Activated T-cell treated with anti-CD3 and anti-CD28 coated beads, Interleukin-2, amount 50 U/mL, for 24 hours (primary cell): ENCODE data around the gene SYNPO2.
A peak's percentile ranks its signal among the peaks of the same experiment; 100 is the strongest.
"Not testable (repeated sequence)": the region's sequence is repeated elsewhere in the genome, so short reads cannot be mapped to it uniquely, and the experiment has no call there.

Source experiments
- DNase-seq: peaks from one replicate; pipeline ENCODE4 v3.0.0-alpha.2; 2020
- H3K27ac Mint-ChIP-seq: 2 replicates; pipeline ENCODE4 v1.8.0; 2020; ENCODE audit warnings: mild to moderate bottlenecking, mixed read lengths
- H3K27me3 Mint-ChIP-seq: 2 replicates; pipeline ENCODE4 v1.8.0; 2020; ENCODE audit warnings: mixed read lengths
- H3K36me3 Mint-ChIP-seq: 2 replicates; pipeline ENCODE4 v1.8.0; 2020; ENCODE audit warnings: low read depth, mixed read lengths
- H3K4me1 Mint-ChIP-seq: 2 replicates; pipeline ENCODE4 v1.8.0; 2020; ENCODE audit warnings: low read depth, mixed read lengths
- H3K4me3 Mint-ChIP-seq: 2 replicates; pipeline ENCODE4 v1.8.0; 2020; ENCODE audit warnings: mild to moderate bottlenecking, moderate library complexity, mixed read lengths
- H3K9me3 Mint-ChIP-seq: 2 replicates; pipeline ENCODE4 v1.8.0; 2020; ENCODE audit warnings: mixed read lengths

Gene SYNPO2

DNA sequence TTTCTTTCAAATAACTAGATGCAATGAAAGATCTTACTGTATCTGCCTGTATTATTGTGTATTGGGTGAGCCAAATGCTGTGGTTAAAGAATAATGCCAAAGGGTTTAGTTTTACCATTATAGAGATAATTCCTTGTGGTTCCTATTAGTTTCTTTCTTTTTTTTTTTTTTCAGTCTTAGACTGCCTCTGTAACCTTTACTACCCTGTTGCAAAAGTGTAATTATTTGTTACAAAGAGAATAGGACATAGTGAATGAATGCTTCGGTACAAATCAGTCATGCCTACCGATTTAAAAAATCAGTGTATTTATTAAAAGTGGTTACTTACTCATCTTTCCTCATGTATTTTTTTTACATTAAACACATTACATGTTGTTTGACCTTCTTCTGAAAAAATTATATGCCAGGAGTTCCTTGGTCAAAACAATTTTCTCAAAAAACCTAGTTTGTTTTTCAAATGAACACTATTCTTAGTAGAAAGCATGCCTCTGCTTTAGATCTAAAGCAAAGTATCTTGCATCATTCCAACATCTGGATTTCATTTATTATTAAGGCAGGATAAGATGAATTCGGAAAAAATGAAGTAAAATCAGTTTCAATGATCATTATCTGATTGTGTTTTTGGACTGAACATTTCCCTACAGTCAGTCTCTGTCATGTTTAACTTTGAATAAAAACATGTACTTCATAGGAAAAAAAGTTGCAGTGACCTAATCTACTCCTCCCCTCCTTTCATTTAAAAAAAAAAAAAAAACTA, 21.2 kb upstream of the SYNPO2 start:
- Mint-ChIP-seq H3K4me1 (peaks cover 12% of the 10 kb centered on the region), H3K36me3 (no peaks in the 10 kb centered on the region), H3K9me3 (no peaks in the 10 kb centered on the region), H3K27me3 (no peaks in the 10 kb centered on the region), H3K27ac (no peak overlapping the region), H3K4me3 (no peak overlapping the region)
- no peak for DNase-seq

DNA sequence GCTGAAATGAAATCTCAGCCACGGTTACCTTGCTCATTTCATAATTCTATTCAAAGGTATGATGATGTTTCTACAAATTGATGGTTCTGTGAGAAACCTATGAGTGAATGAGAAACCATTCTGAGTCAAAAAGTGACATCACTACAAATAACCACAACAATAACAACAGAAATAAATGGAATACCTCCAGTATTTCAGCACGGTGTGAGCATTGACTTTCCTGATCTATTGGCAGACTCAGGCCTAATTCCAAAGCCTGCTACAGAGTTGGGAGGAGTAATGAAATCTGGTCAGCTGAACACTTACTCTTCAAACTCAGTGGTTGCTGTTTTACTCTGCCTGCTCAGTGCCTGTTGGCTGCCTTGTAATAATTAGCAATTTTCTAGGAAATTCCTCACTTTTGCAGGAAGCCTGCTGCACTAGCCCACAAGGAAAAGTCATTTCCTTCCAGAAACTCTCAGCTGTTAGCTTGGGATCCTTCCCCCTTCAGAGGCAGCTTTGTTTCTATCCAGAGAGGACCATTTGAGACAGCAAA, 18.8 kb upstream of the SYNPO2 start:
- Mint-ChIP-seq H3K4me1 (peaks cover 10% of the 10 kb centered on the region), H3K36me3 (no peaks in the 10 kb centered on the region), H3K4me3 (no peak overlapping the region), H3K9me3 (no peaks in the 10 kb centered on the region), H3K27me3 (no peaks in the 10 kb centered on the region), H3K27ac (no peak overlapping the region)
- DNase-seq: no peak

GRCh38 chr4:118872181-118872580, 16.5 kb upstream of the SYNPO2 start:
- Mint-ChIP-seq H3K36me3 (peaks cover 6% of the 10 kb centered on the region), H3K9me3 (peaks cover 3% of the 10 kb centered on the region), H3K27me3 (no peaks in the 10 kb centered on the region), H3K27ac (no peak overlapping the region), H3K4me1 (peaks cover 5% of the 10 kb centered on the region), H3K4me3 (no peak overlapping the region)
- DNase-seq: no peak

DNA sequence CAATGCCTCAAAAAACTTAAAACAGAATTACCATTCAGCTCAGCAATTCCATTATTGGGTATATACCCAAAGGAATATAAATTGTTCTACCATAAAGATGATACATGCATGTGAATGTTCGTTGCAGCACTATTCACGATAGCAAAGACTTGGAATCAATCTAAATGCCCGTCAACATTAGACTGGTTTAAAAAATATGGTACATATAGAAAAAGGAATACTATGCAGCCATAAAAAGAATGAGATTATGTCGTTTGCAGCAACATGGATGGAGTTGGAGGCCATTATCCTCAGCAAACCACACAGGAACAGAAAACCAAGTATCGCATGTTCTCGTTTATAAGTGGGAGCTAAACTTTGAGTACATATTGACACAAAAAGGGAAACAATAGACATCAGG, 10.9 kb upstream of the SYNPO2 start:
- Mint-ChIP-seq H3K27ac (no peak overlapping the region), H3K27me3 (no peaks in the 10 kb centered on the region), H3K4me3 (no peak overlapping the region), H3K4me1 (no peaks in the 10 kb centered on the region), H3K36me3 (peaks cover 16% of the 10 kb centered on the region), H3K9me3 (peaks cover 13% of the 10 kb centered on the region)
- DNase-seq: no peak

GRCh38 chr4:118878507-118878906, 10.1 kb upstream of the SYNPO2 start:
- peaks cover 16% of the 10 kb centered on the region for H3K36me3 Mint-ChIP-seq
- H3K27me3 Mint-ChIP-seq, H3K4me3 Mint-ChIP-seq, DNase-seq, H3K27ac Mint-ChIP-seq, H3K4me1 Mint-ChIP-seq: not testable (repeated sequence)
- peaks cover 13% of the 10 kb centered on the region for H3K9me3 Mint-ChIP-seq

GRCh38 chr4:118879409-118879808, 9.2 kb upstream of the SYNPO2 start:
- no peak for DNase-seq
- peaks cover 13% of the 10 kb centered on the region for H3K9me3 Mint-ChIP-seq
- H3K27ac Mint-ChIP-seq: no peak overlapping the region
- H3K36me3 Mint-ChIP-seq: peaks cover 16% of the 10 kb centered on the region
- H3K4me1 Mint-ChIP-seq: peaks cover 2% of the 10 kb centered on the region
- no peaks in the 10 kb centered on the region for H3K27me3 Mint-ChIP-seq
- no peak overlapping the region for H3K4me3 Mint-ChIP-seq

- peaks cover 13% of the 10 kb centered on the region for H3K36me3 Mint-ChIP-seq
- H3K4me1 Mint-ChIP-seq: peaks cover 2% of the 10 kb centered on the region
- no peak for DNase-seq
- peaks cover 13% of the 10 kb centered on the region for H3K9me3 Mint-ChIP-seq
- H3K4me3 Mint-ChIP-seq: no peak overlapping the region
- no peak overlapping the region for H3K27ac Mint-ChIP-seq
- H3K27me3 Mint-ChIP-seq: no peaks in the 10 kb centered on the region
Measured at GRCh38 chr4:118881512-118882146, 7.0 kb upstream of the SYNPO2 start.

DNA sequence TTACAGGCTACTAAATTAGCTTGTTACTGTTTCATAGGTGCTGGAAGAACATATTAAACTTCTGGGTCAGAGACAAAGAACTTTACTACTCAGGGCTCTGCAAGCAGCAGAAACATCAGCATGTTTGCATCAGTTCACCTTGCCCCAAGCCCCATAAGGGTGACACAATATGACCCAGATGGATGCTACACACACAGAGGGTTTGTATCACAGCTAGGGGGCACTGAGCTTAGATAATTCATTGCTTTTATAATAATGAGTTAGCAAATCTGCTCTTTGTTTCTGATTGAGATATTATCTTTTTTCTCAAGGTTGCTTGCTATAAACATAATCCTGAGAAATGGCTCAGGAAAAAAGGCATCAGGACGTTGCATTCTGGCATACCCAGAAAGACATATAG, 4.8 kb upstream of the SYNPO2 start:
- Mint-ChIP-seq H3K27ac (no peak overlapping the region), H3K27me3 (peaks cover 8% of the 10 kb centered on the region), H3K9me3 (peaks cover under 1% of the 10 kb centered on the region), H3K4me1 (peaks cover 10% of the 10 kb centered on the region), H3K36me3 (peaks cover under 1% of the 10 kb centered on the region), H3K4me3 (no peak overlapping the region)
- DNase-seq: no peak

- H3K4me1 Mint-ChIP-seq: peaks cover 16% of the 10 kb centered on the region
- H3K27me3 Mint-ChIP-seq: peaks cover 15% of the 10 kb centered on the region
- no peaks in the 10 kb centered on the region for H3K9me3 Mint-ChIP-seq
- no peaks in the 10 kb centered on the region for H3K36me3 Mint-ChIP-seq
- H3K4me3 Mint-ChIP-seq: no peak overlapping the region
- no peak for DNase-seq
- H3K27ac Mint-ChIP-seq: no peak overlapping the region
Measured at GRCh38 chr4:118884716-118885115, 3.9 kb upstream of the SYNPO2 start.

GRCh38 chr4:118889312-118889691, 648 bp downstream of the SYNPO2 start:
- no peaks in the 10 kb centered on the region for H3K9me3 Mint-ChIP-seq
- H3K27ac Mint-ChIP-seq: no peak overlapping the region
- peaks cover 36% of the 10 kb centered on the region for H3K27me3 Mint-ChIP-seq
- DNase-seq: no peak
- H3K4me1 Mint-ChIP-seq: peaks cover 17% of the 10 kb centered on the region
- H3K4me3 Mint-ChIP-seq: peak overlapping the region; percentile 78
- no peaks in the 10 kb centered on the region for H3K36me3 Mint-ChIP-seq

DNA sequence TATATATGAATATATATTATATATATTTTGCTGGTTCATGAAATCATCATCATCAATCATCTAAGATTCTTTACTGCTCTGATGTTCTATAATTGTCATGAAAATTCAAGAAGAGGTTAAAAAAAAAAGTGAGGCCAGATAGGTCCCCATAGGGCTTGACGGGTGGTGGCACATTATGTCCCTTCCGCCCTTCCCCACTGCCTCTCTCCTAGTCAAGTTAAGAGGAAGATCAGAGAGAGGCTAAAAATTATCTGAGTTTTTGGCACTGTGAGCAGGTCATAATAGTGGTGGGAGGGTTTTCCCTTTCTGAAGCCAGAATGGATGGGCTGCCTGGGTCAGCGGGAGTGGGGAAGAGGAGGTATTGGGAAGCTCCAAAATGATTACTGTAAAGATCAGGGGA, 5.4 kb downstream of the SYNPO2 start:
- no peaks in the 10 kb centered on the region for H3K36me3 Mint-ChIP-seq
- no peaks in the 10 kb centered on the region for H3K9me3 Mint-ChIP-seq
- no peak overlapping the region for H3K27ac Mint-ChIP-seq
- peaks cover 12% of the 10 kb centered on the region for H3K4me1 Mint-ChIP-seq
- peaks cover 26% of the 10 kb centered on the region for H3K27me3 Mint-ChIP-seq
- no peak for DNase-seq
- no peak overlapping the region for H3K4me3 Mint-ChIP-seq

DNA sequence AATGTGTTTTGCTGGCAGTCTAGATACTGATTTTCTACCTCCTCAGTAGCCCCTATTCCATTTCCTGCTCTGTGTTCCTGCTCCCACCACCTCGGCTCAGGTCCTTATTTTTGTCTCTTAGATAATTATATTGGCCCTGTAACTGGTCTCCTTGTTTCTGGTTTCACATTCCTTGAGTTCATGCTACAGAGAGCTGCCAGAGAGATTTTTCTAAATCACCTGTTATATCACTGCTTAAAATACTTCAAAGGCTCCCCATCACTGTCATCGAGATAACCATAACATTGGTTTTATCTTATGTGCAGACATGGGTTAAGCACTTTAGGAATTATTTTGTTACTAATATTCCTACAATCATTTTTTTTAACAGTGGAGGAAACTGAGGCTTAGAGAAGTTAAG, 9.6 kb downstream of the SYNPO2 start:
- no peak overlapping the region for H3K4me3 Mint-ChIP-seq
- peaks cover 5% of the 10 kb centered on the region for H3K4me1 Mint-ChIP-seq
- H3K36me3 Mint-ChIP-seq: no peaks in the 10 kb centered on the region
- DNase-seq: no peak
- no peak overlapping the region for H3K27ac Mint-ChIP-seq
- peaks cover 3% of the 10 kb centered on the region for H3K27me3 Mint-ChIP-seq
- no peaks in the 10 kb centered on the region for H3K9me3 Mint-ChIP-seq

- Mint-ChIP-seq H3K4me3 (no peak overlapping the region), H3K36me3 (no peaks in the 10 kb centered on the region), H3K27me3 (peaks cover 3% of the 10 kb centered on the region), H3K27ac (no peak overlapping the region), H3K4me1 (peaks cover 5% of the 10 kb centered on the region), H3K9me3 (no peaks in the 10 kb centered on the region)
- DNase-seq: no peak
Measured at GRCh38 chr4:118898684-118899138, 10.1 kb downstream of the SYNPO2 start.

GRCh38 chr4:118904418-118904817, 15.8 kb downstream of the SYNPO2 start:
- DNase-seq: no peak
- peaks cover 10% of the 10 kb centered on the region for H3K27me3 Mint-ChIP-seq
- H3K36me3 Mint-ChIP-seq: no peaks in the 10 kb centered on the region

GRCh38 chr4:118904935-118905334, 16.3 kb downstream of the SYNPO2 start:
- H3K4me1 Mint-ChIP-seq: no peaks in the 10 kb centered on the region
- no peaks in the 10 kb centered on the region for H3K9me3 Mint-ChIP-seq
- no peak overlapping the region for H3K27ac Mint-ChIP-seq
- no peak for DNase-seq
- no peak overlapping the region for H3K4me3 Mint-ChIP-seq
- peaks cover 10% of the 10 kb centered on the region for H3K27me3 Mint-ChIP-seq
- H3K36me3 Mint-ChIP-seq: no peaks in the 10 kb centered on the region

More at GRCh38 chr4:118904418-118904817, 15.8 kb downstream of the SYNPO2 start:
- H3K4me1 Mint-ChIP-seq: no peaks in the 10 kb centered on the region
- H3K9me3 Mint-ChIP-seq: no peaks in the 10 kb centered on the region
- H3K27ac Mint-ChIP-seq: no peak overlapping the region
- no peak overlapping the region for H3K4me3 Mint-ChIP-seq
